Fibroblast of the aortic adventitia (primary cell): Measurements from ENCODE around the gene PCDH9. TPM values are rescaled to one million over a fixed set of nuclear protein-coding genes. Genes with fewer than 3 reads are reported as not detected.

Source experiments
- DNase-seq: peaks from one replicate; pipeline ENCODE4 v3.0.0-alpha.2; 2010; ENCODE audit warnings: low read depth
- H3K4me3 ChIP-seq: 2 replicates; pipeline ENCODE4 v1.5.1; 2011; ENCODE audit warnings: low read depth, mild to moderate bottlenecking, control low read depth, low read length, moderate library complexity
- total RNA-seq: library from RNA; depleted of rRNA; stranded (reverse); fragments of >200 nt; gene quantifications from 2 replicates; pipeline ENCODE4 v1.2.3, GENCODE V29; 2012; ENCODE audit warnings: low replicate concordance
- TF ChIP-seq, protein P1 (sequence below): IDR thresholded peaks from 2 replicates; pipeline ENCODE4 v1.5.1; 2011; ENCODE audit warnings: mild to moderate bottlenecking, low read length, control low read depth, inconsistent platforms; ENCODE audit not compliant: insufficient read depth

Gene PCDH9
- total RNA-seq, 1 donor = 19.0 TPM

DNA sequence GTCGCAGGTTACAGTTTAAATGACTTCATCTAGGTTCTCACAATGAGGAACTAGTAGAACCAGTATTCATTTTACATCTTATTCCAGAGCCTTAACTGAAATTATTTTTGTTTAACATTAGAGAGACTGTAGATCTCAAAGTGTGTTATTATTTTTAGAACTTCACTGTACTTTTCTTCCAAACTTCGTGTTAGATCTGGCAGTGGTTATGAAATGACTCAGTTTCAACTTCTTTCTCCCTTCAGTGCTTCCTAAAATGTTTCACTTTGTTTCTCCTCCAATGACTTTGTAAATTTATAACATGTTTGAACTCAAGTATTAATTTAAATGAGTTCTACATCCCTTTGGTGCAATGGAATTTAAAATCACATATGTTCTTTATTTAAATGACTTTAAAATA is 139.3 kb downstream of the PCDH9 start:
- TF ChIP-seq, protein P1, sequence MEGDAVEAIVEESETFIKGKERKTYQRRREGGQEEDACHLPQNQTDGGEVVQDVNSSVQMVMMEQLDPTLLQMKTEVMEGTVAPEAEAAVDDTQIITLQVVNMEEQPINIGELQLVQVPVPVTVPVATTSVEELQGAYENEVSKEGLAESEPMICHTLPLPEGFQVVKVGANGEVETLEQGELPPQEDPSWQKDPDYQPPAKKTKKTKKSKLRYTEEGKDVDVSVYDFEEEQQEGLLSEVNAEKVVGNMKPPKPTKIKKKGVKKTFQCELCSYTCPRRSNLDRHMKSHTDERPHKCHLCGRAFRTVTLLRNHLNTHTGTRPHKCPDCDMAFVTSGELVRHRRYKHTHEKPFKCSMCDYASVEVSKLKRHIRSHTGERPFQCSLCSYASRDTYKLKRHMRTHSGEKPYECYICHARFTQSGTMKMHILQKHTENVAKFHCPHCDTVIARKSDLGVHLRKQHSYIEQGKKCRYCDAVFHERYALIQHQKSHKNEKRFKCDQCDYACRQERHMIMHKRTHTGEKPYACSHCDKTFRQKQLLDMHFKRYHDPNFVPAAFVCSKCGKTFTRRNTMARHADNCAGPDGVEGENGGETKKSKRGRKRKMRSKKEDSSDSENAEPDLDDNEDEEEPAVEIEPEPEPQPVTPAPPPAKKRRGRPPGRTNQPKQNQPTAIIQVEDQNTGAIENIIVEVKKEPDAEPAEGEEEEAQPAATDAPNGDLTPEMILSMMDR = no peak
- no peak overlapping the region for H3K4me3 ChIP-seq
- peak; percentile 32 for DNase-seq

DNA sequence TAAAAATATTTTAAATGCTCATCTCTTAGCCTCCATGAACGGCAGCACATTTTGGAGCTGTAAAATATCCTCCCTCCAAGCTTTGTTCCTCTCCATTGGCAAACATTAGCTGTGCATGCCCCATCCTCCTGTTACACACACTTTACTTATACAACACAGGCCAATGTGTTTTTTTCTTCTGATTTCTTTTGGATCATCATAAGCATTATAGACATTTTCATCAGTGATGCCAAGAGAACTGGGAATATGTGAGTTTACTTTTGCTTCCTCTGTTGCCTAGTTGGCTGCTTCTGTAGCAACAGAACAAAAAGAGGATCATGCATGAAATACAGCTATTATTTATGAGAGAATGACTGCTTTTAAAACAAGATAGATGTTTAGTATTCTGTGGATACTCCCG is 142.6 kb downstream of the PCDH9 start:
- no peak for DNase-seq

DNA sequence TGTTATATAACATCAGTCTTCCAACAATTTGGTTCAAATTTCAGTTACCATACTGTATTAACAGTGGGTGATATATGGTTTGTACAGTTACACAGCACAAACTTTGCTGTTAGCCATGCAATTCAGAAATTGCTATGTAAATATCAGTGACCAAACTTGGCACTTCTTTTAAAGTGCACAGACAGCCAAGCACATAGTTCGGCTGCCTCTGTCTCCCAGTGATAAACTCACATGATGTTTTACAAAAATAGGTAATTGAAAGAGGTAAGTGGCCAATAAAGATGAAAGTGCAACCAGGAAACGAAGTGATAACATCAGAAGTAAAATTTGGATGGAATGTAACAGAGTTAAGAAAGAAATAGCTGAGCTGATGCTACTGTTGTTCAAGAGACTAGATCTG is 143.9 kb downstream of the PCDH9 start:
- TF ChIP-seq, protein P1 = no peak
- DNase-seq = no peak
- H3K4me3 ChIP-seq = no peak overlapping the region

More for the DNA sequence above, 142.6 kb downstream of the PCDH9 start:
- H3K4me3 ChIP-seq = no peak overlapping the region
- TF ChIP-seq, protein P1 = no peak

DNA sequence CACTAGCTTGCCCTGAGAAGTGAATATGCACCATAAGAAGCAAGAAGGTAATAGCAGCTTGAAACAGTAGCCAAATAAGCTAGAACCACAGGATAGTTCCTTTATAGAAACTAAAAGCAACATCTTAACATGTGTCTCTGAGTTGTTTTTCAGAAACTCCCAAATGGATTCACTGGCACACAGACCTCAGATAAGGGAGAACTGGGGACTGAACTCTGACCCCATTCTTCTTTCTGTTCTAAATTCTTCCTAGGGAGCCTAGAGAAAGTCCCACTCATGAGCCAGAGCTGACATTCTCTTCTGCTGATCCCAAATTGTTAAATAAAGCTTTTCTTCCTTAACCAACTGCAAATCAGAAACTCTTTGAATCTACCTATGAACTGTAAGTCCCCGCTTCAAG is 146.1 kb downstream of the PCDH9 start:
- no peak for DNase-seq
- TF ChIP-seq, protein P1 = no peak
- H3K4me3 ChIP-seq = no peak overlapping the region

DNA sequence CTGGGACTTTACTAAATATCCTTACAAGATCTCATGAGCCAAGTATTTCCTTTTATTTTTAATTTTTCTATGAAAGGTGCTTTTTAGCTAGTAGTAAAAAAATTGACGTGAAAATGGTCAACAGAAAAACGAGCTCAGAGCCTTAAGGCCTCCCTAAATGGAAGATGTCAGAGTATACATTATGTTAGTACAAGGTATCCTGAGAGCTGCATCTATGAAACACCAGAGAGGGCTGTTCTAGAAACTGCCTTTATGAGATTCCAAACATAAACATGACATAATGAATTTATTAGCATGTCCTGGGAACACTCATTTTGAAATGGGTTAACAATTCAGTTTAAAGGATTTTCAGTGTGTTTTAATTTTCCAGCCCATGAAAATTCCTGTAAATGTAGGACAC is 146.6 kb downstream of the PCDH9 start:
- DNase-seq = no peak
- TF ChIP-seq, protein P1 = no peak
- no peak overlapping the region for H3K4me3 ChIP-seq

DNA sequence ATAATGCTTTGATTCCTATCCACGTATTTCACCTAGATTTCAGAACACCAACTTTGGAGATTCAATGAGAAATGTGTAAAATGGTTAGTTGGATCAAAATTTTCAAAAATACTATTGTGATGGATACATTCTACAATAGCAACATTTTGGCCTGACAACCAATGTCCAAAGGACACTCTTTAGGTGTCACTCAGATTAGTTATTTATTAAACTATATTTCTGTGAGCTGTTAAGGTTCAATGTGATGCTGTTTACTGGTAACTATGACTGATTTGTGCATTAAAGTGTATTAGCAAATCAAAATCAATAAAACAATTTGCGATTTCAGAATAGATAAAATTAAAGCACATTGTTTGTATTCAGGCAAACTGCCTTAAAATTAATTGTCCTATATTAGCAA is 149.8 kb downstream of the PCDH9 start:
- TF ChIP-seq, protein P1 = no peak
- H3K4me3 ChIP-seq = no peak overlapping the region
- DNase-seq = no peak

DNA sequence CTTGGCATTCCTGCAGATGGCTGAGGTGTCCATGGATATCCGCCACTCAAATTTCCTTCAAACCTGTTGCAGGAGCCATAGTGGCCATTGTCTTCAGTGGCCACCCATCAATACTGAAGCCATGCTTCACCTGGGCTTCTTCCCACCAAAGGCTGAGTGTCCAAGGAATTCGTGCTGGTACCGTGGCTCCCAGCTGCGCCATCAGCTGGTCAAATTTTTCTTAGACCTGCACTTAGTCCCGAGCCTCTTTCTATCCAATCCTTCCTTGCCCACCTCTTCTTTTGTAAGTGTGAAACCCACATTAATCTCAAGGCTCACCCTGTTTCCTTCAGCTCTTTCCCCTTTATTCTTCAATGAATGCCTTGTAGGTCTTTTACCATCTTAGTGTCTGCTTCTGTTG is 152.1 kb downstream of the PCDH9 start:
- TF ChIP-seq, protein P1 = no peak
- H3K4me3 ChIP-seq = no peak overlapping the region
- no peak for DNase-seq
